Loucy (cell line): Measurements from ENCODE around the gene FAM81A.
"Not testable (repeated sequence)": the region's sequence is repeated elsewhere in the genome, so short reads cannot be mapped to it uniquely, and the experiment has no call there.

Source experiments
- H2AFZ ChIP-seq: fragments of 200-600 bp; sonication (generic); 2 replicates; pipeline ENCODE4 v1.6.0; 2016; ENCODE audit warnings: antibody characterized with exemption, mild to moderate bottlenecking, low read length, moderate library complexity
- H3F3A ChIP-seq: fragments of 200-600 bp; 2 replicates; pipeline ENCODE4 v1.6.0; 2016; ENCODE audit warnings: antibody characterized with exemption, low read depth, mild to moderate bottlenecking
- H3K27me3 ChIP-seq: fragments of 200-600 bp; sonication (generic); 2 replicates; pipeline ENCODE4 v1.6.1; 2014; ENCODE audit warnings: low read length, mild to moderate bottlenecking; ENCODE audit not compliant: insufficient read depth, poor library complexity, severe bottlenecking
- H3K36me3 ChIP-seq: fragments of 200-600 bp; sonication (generic); 2 replicates; pipeline ENCODE4 v1.6.1; 2016; ENCODE audit warnings: low read length; ENCODE audit not compliant: insufficient read depth
- H3K4me1 ChIP-seq: fragments of 200-600 bp; sonication (generic); 2 replicates; pipeline ENCODE4 v1.5.1; 2014; ENCODE audit warnings: low read length, mild to moderate bottlenecking; ENCODE audit not compliant: insufficient read depth, poor library complexity, severe bottlenecking
- H3K4me2 ChIP-seq: fragments of 200-600 bp; sonication (generic); 2 replicates; pipeline ENCODE4 v1.6.0; 2014; ENCODE audit warnings: antibody characterized with exemption, low read length, low read depth, mild to moderate bottlenecking; ENCODE audit not compliant: poor library complexity, severe bottlenecking
- H3K4me3 ChIP-seq: fragments of 200-600 bp; sonication (generic); 2 replicates; pipeline ENCODE4 v1.5.1; 2014; ENCODE audit warnings: low read length, mild to moderate bottlenecking, mixed read lengths; ENCODE audit not compliant: poor library complexity, severe bottlenecking
- H3K79me2 ChIP-seq: fragments of 200-600 bp; sonication (generic); 2 replicates; pipeline ENCODE4 v1.6.1; 2014; ENCODE audit warnings: low read length; ENCODE audit not compliant: insufficient read depth
- H3K9ac ChIP-seq: fragments of 200-600 bp; sonication (generic); 2 replicates; pipeline ENCODE4 v1.6.0; 2014; ENCODE audit warnings: mild to moderate bottlenecking, low read depth, low read length, moderate library complexity; ENCODE audit not compliant: poor library complexity, severe bottlenecking
- H3K9me2 ChIP-seq: fragments of 200-600 bp; sonication (generic); replicated peaks from 2 replicates; pipeline ENCODE4 v1.6.1; 2016; ENCODE audit warnings: low read depth, low read length, mixed read lengths
- H3K9me3 ChIP-seq: fragments of 200-600 bp; sonication (generic); 2 replicates; pipeline ENCODE4 v1.6.1; 2014; ENCODE audit warnings: mild to moderate bottlenecking, antibody characterized with exemption, low read length, low read depth; ENCODE audit not compliant: insufficient read depth
- H4K20me1 ChIP-seq: fragments of 200-600 bp; sonication (generic); 2 replicates; pipeline ENCODE4 v1.6.0; 2014; ENCODE audit warnings: antibody characterized with exemption, low read length, mild to moderate bottlenecking; ENCODE audit not compliant: insufficient read depth, poor library complexity, severe bottlenecking
- CTCF ChIP-seq: fragments of 200-600 bp; sonication (generic); conservative IDR thresholded peaks from 2 replicates; pipeline ENCODE4 v1.5.1; 2014; ENCODE audit warnings: mild to moderate bottlenecking, antibody characterized with exemption, low read length
- EZH2phosphoT487 ChIP-seq: fragments of 200-600 bp; IDR thresholded peaks from 2 replicates; pipeline ENCODE4 v1.6.1; 2018; ENCODE audit warnings: antibody characterized with exemption, mild to moderate bottlenecking, moderate library complexity, borderline replicate concordance

The FAM81A gene

GRCh38 chr15:59461521-59461920, 23.5 kb downstream of the FAM81A start:
- Histone ChIP-seq H3K4me2 (no peak overlapping the region), H3K9me2 (no peaks in the 10 kb centered on the region), H3K9me3 (no peaks in the 10 kb centered on the region), H3K9ac (no peak overlapping the region), H3F3A (no peaks in the 10 kb centered on the region), H3K36me3 (no peaks in the 10 kb centered on the region), H3K4me3 (no peak overlapping the region), H2AFZ (no peak overlapping the region), H3K79me2 (no peaks in the 10 kb centered on the region), H3K27me3 (no peaks in the 10 kb centered on the region), H3K4me1 (no peaks in the 10 kb centered on the region), H4K20me1 (no peaks in the 10 kb centered on the region)
- no peak for TF ChIP-seq CTCF
- no peak for TF ChIP-seq EZH2phosphoT487

DNA sequence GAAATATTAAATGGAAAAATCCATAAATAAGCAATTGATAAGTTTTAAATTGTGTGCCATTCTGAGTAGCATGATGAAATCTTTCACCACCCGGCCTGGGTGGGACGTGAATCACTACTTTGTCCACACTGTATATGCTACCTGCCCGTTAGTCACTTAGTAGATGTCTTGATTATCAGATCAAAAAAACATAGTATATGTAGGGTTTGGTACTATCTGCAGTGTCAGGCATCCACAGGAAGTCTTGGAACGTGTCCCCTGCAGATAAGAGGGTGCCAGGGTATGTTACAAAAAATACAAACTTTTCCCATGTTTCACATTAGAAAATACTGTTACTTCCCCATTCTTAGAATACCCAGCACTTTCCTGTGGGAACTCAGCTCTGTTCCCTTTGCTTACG, 35.2 kb downstream of the FAM81A start:
- no peaks in the 10 kb centered on the region for H3K4me1 ChIP-seq
- H3F3A ChIP-seq: no peaks in the 10 kb centered on the region
- no peaks in the 10 kb centered on the region for H3K9me3 ChIP-seq
- H3K27me3 ChIP-seq: no peaks in the 10 kb centered on the region
- H2AFZ ChIP-seq: no peak overlapping the region
- H3K4me3 ChIP-seq: no peak overlapping the region
- H3K4me2 ChIP-seq: no peak overlapping the region
- no peak overlapping the region for H3K9ac ChIP-seq
- H3K9me2 ChIP-seq: no peaks in the 10 kb centered on the region
- H3K79me2 ChIP-seq: no peaks in the 10 kb centered on the region
- no peaks in the 10 kb centered on the region for H3K36me3 ChIP-seq
- TF ChIP-seq EZH2phosphoT487 (no peak), CTCF (no peak)
- H4K20me1 ChIP-seq: no peaks in the 10 kb centered on the region

GRCh38 chr15:59475161-59475560, 37.2 kb downstream of the FAM81A start:
- H3F3A ChIP-seq, H3K79me2 ChIP-seq, H3K4me3 ChIP-seq, H3K9me2 ChIP-seq, H3K27me3 ChIP-seq, H2AFZ ChIP-seq, H3K36me3 ChIP-seq, H4K20me1 ChIP-seq, H3K9me3 ChIP-seq, H3K9ac ChIP-seq, H3K4me2 ChIP-seq, H3K4me1 ChIP-seq: not testable (repeated sequence)

DNA sequence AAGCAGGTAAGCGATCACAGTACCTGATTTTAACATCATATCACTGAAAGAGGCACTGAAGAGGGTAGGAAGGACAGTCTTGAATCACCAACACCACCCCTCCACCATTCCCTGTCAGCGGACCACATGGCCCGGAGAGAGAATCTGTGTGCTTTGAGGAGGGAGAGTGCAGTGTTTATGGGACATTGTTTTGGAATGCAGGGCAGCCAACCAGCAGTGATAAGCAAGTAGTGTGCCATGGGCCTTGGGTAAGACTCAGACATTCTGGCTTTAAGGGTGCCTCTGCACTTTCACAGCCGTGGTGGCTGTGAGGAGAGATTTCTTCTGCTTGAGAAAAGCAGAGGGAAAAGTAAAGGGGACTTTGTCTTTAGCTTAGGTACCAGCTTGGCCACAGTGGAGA, 46.4 kb downstream of the FAM81A start:
- no peak overlapping the region for H3K9ac ChIP-seq
- H2AFZ ChIP-seq: no peak overlapping the region
- H3K4me2 ChIP-seq: no peak overlapping the region
- no peaks in the 10 kb centered on the region for H3F3A ChIP-seq
- no peaks in the 10 kb centered on the region for H3K9me2 ChIP-seq
- no peak overlapping the region for H3K4me3 ChIP-seq
- H3K9me3 ChIP-seq: no peaks in the 10 kb centered on the region
- no peaks in the 10 kb centered on the region for H4K20me1 ChIP-seq
- no peaks in the 10 kb centered on the region for H3K79me2 ChIP-seq
- no peaks in the 10 kb centered on the region for H3K27me3 ChIP-seq
- no peaks in the 10 kb centered on the region for H3K4me1 ChIP-seq
- H3K36me3 ChIP-seq: no peaks in the 10 kb centered on the region
- TF ChIP-seq CTCF: no peak
- TF ChIP-seq EZH2phosphoT487: no peak
